Stomach smooth muscle (tissue), 2 donors: ENCODE measurements around the gene SMIM44.
A peak's percentile ranks its signal among the peaks of the same experiment; 100 is the strongest.

ENCODE experiments used
- H3K27ac ChIP-seq: one replicate; pipeline ENCODE4 v1.7.0; 2013; ENCODE audit warnings: mild to moderate bottlenecking, low read length, inconsistent platforms
- H3K27me3 ChIP-seq, 2 donors: one replicate each; pipeline ENCODE4 v1.7.0; 2013; ENCODE audit warnings: low read length in 2 of 2; ENCODE audit not compliant: insufficient read depth in 2 of 2, control insufficient read depth in 1 of 2
- H3K36me3 ChIP-seq, 2 donors: one replicate each; pipeline ENCODE4 v1.7.0; 2013; ENCODE audit warnings: low read length in 2 of 2; ENCODE audit not compliant: control insufficient read depth in 2 of 2, insufficient read depth in 2 of 2
- H3K4me1 ChIP-seq: one replicate; pipeline ENCODE4 v1.7.0; 2013; ENCODE audit warnings: low read length; ENCODE audit not compliant: control insufficient read depth, insufficient read depth
- H3K4me3 ChIP-seq, 2 donors: one replicate each; pipeline ENCODE4 v1.7.0; 2013; ENCODE audit warnings: low read length in 2 of 2
- H3K9ac ChIP-seq, 2 donors: one replicate each; pipeline ENCODE4 v1.7.0; 2013; ENCODE audit warnings: low read length in 2 of 2, mild to moderate bottlenecking in 1 of 2
- H3K9me3 ChIP-seq, 2 donors: one replicate each; pipeline ENCODE4 v1.7.0; 2013; ENCODE audit warnings: low read length in 2 of 2; ENCODE audit not compliant: control insufficient read depth in 2 of 2
- donor health status: healthy.
- donor health status: Pancreatic carcinoma.

Gene SMIM44

GRCh38 chr19:3474010-3474409 lies 9.2 kb downstream of the SMIM44 start:
- H3K9me3 ChIP-seq, result no peaks in the 10 kb centered on the region
- no peaks in the 10 kb centered on the region for H3K36me3 ChIP-seq
- H3K4me1 ChIP-seq, result peaks cover 15% of the 10 kb centered on the region
- H3K4me3 ChIP-seq, result no peak overlapping the region
- H3K27ac ChIP-seq, result no peak overlapping the region
- H3K27me3 ChIP-seq, result peaks cover 7 to 22% of the 10 kb centered on the region in 2 donors
- H3K9ac ChIP-seq, result no peak overlapping the region

- Histone ChIP-seq H3K4me3 (peak overlapping the region in 1 of 2 donors; percentile 44), H3K4me1 (peaks cover 19% of the 10 kb centered on the region), H3K9ac (no peak overlapping the region), H3K9me3 (no peaks in the 10 kb centered on the region), H3K36me3 (no peaks in the 10 kb centered on the region), H3K27me3 (peaks cover 7 to 18% of the 10 kb centered on the region in 2 donors), H3K27ac (no peak overlapping the region)
Measured at GRCh38 chr19:3471954-3472655, 11.1 kb downstream of the SMIM44 start.

DNA sequence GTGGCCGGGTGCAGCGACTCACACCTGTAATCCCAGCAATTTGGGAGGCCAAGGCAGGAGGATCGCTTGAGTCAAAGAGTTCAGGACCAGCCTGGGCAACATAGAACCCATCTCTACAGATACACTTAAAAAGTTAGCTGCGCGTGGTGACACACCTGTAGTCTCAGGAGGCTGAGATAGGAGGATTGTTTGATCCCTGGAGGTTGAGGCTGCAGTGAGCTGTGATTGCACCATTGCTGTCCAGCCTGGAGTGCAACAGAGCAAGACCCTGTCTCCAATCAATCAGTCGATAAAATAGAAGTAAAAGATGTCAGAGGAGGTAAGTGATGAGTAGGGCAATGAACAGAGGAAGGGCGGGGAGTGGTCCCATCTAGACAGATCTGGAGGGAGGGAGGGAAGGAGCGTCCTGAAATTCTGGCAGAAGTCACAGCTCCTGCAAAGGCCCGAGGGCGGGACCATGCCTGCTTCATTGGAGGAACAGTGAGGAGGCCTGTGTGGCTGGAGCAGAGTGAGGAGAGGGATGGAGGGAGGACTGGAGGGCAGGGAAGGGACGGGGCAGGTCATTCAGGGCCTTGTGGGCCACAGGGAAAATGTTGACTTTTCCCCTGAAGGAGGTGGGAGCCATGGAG lies 12.6 kb downstream of the SMIM44 start:
- H3K4me1 ChIP-seq, result peaks cover 33% of the 10 kb centered on the region
- no peaks in the 10 kb centered on the region for H3K9me3 ChIP-seq
- H3K27ac ChIP-seq, result no peak overlapping the region
- H3K36me3 ChIP-seq, result no peaks in the 10 kb centered on the region
- peaks cover 0 to 12% of the 10 kb centered on the region in 2 donors for H3K27me3 ChIP-seq
- H3K4me3 ChIP-seq, result no peak overlapping the region
- H3K9ac ChIP-seq, result no peak overlapping the region

DNA sequence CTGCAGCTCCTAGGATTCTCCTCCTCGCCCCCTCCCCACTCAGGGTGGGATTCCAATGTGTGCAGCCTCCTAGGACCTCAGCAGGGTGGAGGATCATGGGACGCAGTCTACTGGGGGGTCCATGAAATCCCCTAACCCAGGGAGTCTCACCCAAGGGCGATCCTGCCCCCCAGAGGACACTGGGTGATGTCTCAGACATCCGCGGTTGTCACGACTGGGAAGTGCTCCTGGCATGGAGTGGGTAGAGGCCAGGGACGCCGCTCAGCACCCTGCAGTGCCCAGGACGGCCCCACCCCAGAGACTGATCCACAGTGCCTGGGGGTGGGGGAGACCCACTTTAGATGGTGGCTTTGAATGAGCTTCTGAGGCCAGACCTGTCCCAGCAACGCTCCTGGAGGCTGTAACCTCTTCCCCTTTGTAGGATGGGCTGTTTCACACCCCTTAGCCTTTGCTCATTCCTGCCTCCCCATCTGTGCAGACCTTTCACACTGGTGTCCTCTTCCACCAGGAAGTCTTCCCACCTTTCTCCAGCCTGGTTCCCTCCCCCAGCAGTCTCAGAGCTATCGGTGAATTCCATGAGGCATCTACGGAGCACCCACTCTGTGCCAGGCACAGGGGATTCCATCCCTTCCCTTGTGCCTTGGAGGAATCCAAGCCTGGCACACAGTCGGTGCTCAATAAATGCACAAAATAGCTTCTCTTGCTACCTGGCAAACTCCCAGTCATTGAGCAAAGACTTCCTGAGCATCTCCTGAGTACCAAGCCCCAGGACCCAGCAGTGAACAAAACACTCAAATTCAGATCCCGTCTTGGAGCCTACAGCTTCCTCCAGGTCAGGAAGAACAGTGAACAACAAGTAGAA lies 13.4 kb downstream of the SMIM44 start:
- H3K27me3 ChIP-seq, result peaks cover 0 to 7% of the 10 kb centered on the region in 2 donors
- peak overlapping the region in 1 of 2 donors; percentile 21 for H3K9ac ChIP-seq
- no peaks in the 10 kb centered on the region for H3K36me3 ChIP-seq
- no peaks in the 10 kb centered on the region for H3K9me3 ChIP-seq
- H3K4me1 ChIP-seq, result peaks cover 36% of the 10 kb centered on the region
- H3K4me3 ChIP-seq, result no peak overlapping the region
- H3K27ac ChIP-seq, result no peak overlapping the region

DNA sequence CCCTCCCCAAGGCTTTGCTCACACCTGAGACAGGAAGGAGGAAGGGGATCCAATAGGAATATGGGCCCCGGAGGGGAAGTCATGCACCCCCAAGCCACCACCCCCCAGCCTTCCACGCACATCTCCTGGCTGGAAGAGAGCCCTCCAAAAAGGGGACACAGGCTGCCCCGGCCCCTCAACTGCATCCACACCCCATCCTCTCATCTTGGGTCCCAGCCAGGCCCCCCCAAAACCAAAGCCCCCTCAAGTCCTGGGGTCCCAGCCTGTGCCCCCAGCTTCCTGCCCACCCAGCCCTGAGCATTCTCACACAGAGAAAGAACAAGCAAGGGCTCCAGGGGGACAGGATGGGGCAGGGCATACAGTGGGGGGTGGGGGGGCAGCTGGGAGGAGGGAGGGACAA lies 15.0 kb downstream of the SMIM44 start:
- no peaks in the 10 kb centered on the region for H3K36me3 ChIP-seq
- H3K9me3 ChIP-seq, result no peaks in the 10 kb centered on the region
- H3K27ac ChIP-seq, result no peak overlapping the region
- H3K4me1 ChIP-seq, result peaks cover 42% of the 10 kb centered on the region
- no peak overlapping the region for H3K4me3 ChIP-seq
- H3K27me3 ChIP-seq, result no peaks in the 10 kb centered on the region
- no peak overlapping the region for H3K9ac ChIP-seq

- H3K4me1 ChIP-seq, result peaks cover 44% of the 10 kb centered on the region
Measured at GRCh38 chr19:3467437-3468198, 15.6 kb downstream of the SMIM44 start.

GRCh38 chr19:3466635-3467034 lies 16.6 kb downstream of the SMIM44 start:
- peak overlapping the region; percentile 77 for H3K27ac ChIP-seq
- no peak overlapping the region for H3K9ac ChIP-seq
- no peaks in the 10 kb centered on the region for H3K9me3 ChIP-seq
- peaks cover 0 to 4% of the 10 kb centered on the region in 2 donors for H3K36me3 ChIP-seq
- H3K27me3 ChIP-seq, result no peaks in the 10 kb centered on the region
- peaks cover 35% of the 10 kb centered on the region for H3K4me1 ChIP-seq
- H3K4me3 ChIP-seq, result peak overlapping the region in 1 of 2 donors; percentile 35

More at GRCh38 chr19:3467437-3468198, 15.6 kb downstream of the SMIM44 start:
- no peaks in the 10 kb centered on the region for H3K27me3 ChIP-seq
- H3K4me3 ChIP-seq, result no peak overlapping the region
- no peak overlapping the region for H3K9ac ChIP-seq
- H3K9me3 ChIP-seq, result no peaks in the 10 kb centered on the region
- peaks cover 0 to 1% of the 10 kb centered on the region in 2 donors for H3K36me3 ChIP-seq
- peak overlapping the region; percentile 41 for H3K27ac ChIP-seq

DNA sequence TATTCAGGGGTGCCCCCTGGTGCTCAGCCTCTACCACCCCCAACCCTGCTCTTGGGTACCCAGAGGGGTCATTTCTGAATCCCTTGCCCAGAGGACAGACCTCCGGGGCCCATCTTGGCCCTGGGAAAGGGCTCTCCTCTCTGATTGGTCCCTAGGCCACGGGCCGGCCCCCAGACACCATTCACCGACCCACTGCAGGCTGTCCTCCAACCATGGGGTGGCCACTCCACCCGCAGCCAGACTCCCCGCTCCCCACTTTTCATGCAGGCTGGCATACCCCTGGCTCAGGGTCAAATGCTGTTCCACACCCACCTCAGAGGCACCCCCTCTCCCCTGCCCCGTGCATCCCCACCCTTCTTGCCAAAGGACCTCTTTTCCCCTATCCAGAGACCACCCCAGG lies 17.7 kb downstream of the SMIM44 start:
- Histone ChIP-seq H3K4me3 (no peak overlapping the region), H3K36me3 (peaks cover 0 to 4% of the 10 kb centered on the region in 2 donors), H3K4me1 (peaks cover 35% of the 10 kb centered on the region), H3K27me3 (no peaks in the 10 kb centered on the region), H3K27ac (peak overlapping the region; percentile 77), H3K9ac (no peak overlapping the region), H3K9me3 (no peaks in the 10 kb centered on the region)

GRCh38 chr19:3464587-3465235 lies 18.5 kb downstream of the SMIM44 start:
- Histone ChIP-seq H3K9ac (no peak overlapping the region), H3K9me3 (no peaks in the 10 kb centered on the region), H3K27ac (no peak overlapping the region), H3K27me3 (no peaks in the 10 kb centered on the region), H3K4me1 (peaks cover 39% of the 10 kb centered on the region), H3K36me3 (peaks cover 0 to 4% of the 10 kb centered on the region in 2 donors), H3K4me3 (no peak overlapping the region)
